Sigmoid colon (tissue), 4 donors: ENCODE results near the gene CWC27.

Experiments used
- EP300 ChIP-seq, 4 donors: sonication (generic); formaldehyde crosslinking; IDR thresholded peaks; one replicate each; pipeline ENCODE4 v1.6.1; 2017; ENCODE audit warnings: antibody characterized with exemption in 4 of 4
- POLR2AphosphoS5 ChIP-seq, 4 donors: sonication (generic); formaldehyde crosslinking; IDR thresholded peaks; one replicate each; pipeline ENCODE4 v1.6.1; 2017; ENCODE audit warnings: antibody characterized with exemption in 4 of 4
- TF ChIP-seq, protein P1 (sequence below), 4 experiments: fragments of 450-650 bp in 3 of 4; fragments of 200-600 bp in 1 of 4; IDR thresholded peaks; one replicate each; pipeline ENCODE4 v1.5.1; 2016 to 2019; ENCODE audit warnings: antibody characterized with exemption in 4 of 4, mild to moderate bottlenecking in 3 of 4, moderate library complexity in 2 of 4

DNA sequence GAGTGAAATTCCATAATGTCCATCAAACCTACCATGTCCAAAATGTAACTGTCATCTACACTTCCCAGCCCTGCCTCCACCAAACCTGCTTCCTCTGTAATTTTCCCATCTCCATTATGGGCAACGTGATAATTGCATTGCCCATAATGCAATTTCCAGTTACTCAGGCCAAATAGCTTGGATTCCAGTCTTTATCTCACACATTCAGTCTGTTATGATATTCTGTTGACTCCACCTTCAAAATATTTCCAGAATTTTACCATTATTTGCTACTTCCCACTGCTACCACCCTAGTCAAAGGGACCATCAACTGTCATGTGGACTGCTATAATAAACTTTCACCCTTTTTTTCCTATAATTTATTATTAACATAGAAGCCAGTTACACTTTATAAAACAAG, 256.0 kb downstream of the CWC27 start:
- TF ChIP-seq, protein P1, sequence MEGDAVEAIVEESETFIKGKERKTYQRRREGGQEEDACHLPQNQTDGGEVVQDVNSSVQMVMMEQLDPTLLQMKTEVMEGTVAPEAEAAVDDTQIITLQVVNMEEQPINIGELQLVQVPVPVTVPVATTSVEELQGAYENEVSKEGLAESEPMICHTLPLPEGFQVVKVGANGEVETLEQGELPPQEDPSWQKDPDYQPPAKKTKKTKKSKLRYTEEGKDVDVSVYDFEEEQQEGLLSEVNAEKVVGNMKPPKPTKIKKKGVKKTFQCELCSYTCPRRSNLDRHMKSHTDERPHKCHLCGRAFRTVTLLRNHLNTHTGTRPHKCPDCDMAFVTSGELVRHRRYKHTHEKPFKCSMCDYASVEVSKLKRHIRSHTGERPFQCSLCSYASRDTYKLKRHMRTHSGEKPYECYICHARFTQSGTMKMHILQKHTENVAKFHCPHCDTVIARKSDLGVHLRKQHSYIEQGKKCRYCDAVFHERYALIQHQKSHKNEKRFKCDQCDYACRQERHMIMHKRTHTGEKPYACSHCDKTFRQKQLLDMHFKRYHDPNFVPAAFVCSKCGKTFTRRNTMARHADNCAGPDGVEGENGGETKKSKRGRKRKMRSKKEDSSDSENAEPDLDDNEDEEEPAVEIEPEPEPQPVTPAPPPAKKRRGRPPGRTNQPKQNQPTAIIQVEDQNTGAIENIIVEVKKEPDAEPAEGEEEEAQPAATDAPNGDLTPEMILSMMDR (IDR thresholded peaks at IDR 0.05): no peak
- no peak for TF ChIP-seq POLR2AphosphoS5 (IDR thresholded peaks at IDR 0.05)
- TF ChIP-seq EP300 (IDR thresholded peaks at IDR 0.05): no peak
